ENCODE results near the gene DLGAP1. TPM values are rescaled to one million over a fixed set of nuclear protein-coding genes. Genes with fewer than 3 reads are reported as not detected.

The DLGAP1 gene
- total RNA-seq, 1 experiment from 2014 or later, result 23.2 TPM

DNA sequence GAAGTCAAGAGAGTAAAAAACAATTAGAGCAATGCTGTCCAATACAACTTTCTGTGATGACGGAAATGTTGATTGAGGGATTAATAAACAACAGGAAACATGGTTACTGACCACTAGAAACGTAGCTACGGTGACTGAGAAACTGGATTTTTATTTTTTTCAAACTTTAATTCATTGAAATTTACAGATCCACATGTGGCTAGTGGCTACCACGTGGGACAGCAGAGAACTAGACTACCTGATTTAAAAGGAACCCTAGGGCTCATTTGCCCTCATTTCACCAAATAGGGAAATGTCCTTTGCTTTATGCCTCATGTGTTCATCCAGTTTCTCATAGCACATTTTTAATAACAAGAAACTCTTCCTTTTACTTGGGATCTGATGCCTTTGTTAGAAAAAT is 592.1 kb downstream of the DLGAP1 start:
- no peak overlapping the region for H3K23ac ChIP-seq (ENCODE audit: insufficient read length, low read depth, low read length)
- H4K20me1 ChIP-seq (ENCODE audit: control insufficient read depth, insufficient read depth, insufficient read length), result no peaks in the 10 kb centered on the region
- H3K14ac ChIP-seq (ENCODE audit: insufficient read depth, low read length), result no peak overlapping the region
- H4K5ac ChIP-seq (ENCODE audit: insufficient read length, low read depth, low read length), result no peak overlapping the region
- no peak overlapping the region for H2AFZ ChIP-seq (ENCODE audit: low read length)
- H3K23me2 ChIP-seq (ENCODE audit: insufficient read length, low read depth, low read length, poor library complexity, severe bottlenecking), result no peaks in the 10 kb centered on the region
- H3T11ph ChIP-seq (ENCODE audit: low read length), result no peak overlapping the region
- H3K4me3 Mint-ChIP-seq, result no peak overlapping the region
- H3K27ac ChIP-seq (ENCODE audit: insufficient read length, low read depth, low read length), result no peak overlapping the region
- no peaks in the 10 kb centered on the region; a peak in 1 of 7 replicates for H3K36me3 Mint-ChIP-seq (ENCODE audit: insufficient read depth in 1 of 3, low read depth in 3 of 3)
- no peak overlapping the region for H2BK15ac ChIP-seq (ENCODE audit: low read depth, low read length)
- H3K9me3 Mint-ChIP-seq, result no peaks in the 10 kb centered on the region
- H2BK5ac ChIP-seq (ENCODE audit: insufficient read length, low read length), result no peak overlapping the region
- DNase-seq, result no peak
- no peak overlapping the region; a peak in 1 of 7 replicates for H3K27ac Mint-ChIP-seq
- no peak overlapping the region for H4K8ac ChIP-seq (replicated peaks; ENCODE audit: insufficient read length, low read depth, low read length)
- TF ChIP-seq, protein P1, sequence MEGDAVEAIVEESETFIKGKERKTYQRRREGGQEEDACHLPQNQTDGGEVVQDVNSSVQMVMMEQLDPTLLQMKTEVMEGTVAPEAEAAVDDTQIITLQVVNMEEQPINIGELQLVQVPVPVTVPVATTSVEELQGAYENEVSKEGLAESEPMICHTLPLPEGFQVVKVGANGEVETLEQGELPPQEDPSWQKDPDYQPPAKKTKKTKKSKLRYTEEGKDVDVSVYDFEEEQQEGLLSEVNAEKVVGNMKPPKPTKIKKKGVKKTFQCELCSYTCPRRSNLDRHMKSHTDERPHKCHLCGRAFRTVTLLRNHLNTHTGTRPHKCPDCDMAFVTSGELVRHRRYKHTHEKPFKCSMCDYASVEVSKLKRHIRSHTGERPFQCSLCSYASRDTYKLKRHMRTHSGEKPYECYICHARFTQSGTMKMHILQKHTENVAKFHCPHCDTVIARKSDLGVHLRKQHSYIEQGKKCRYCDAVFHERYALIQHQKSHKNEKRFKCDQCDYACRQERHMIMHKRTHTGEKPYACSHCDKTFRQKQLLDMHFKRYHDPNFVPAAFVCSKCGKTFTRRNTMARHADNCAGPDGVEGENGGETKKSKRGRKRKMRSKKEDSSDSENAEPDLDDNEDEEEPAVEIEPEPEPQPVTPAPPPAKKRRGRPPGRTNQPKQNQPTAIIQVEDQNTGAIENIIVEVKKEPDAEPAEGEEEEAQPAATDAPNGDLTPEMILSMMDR (conservative IDR thresholded peaks at IDR 0.05), result no peak
- no peak overlapping the region for H4K91ac ChIP-seq (ENCODE audit: insufficient read length, low read depth, low read length)
- peaks cover 6 to 7% of the 10 kb centered on the region in 2 experiments for H3K4me1 Mint-ChIP-seq
- no peak overlapping the region for H3K4ac ChIP-seq (ENCODE audit: low read depth, low read length)
- H3K18ac ChIP-seq (ENCODE audit: insufficient read length, low read depth, low read length), result no peak overlapping the region
- H3K79me1 ChIP-seq (ENCODE audit: insufficient read depth, low read depth, low read length, poor library complexity, severe bottlenecking), result no peaks in the 10 kb centered on the region
- H3K27me3 Mint-ChIP-seq (ENCODE audit: low read depth), result 0 out of 2 replicates have a peak, but pooled peaks cover 2% of the 10 kb centered on the region
- no peak overlapping the region for H3K9ac ChIP-seq (ENCODE audit: extremely low read depth, insufficient read length, low read length)
- no peaks in the 10 kb centered on the region for H3K27me3 ChIP-seq (ENCODE audit: insufficient read depth, low read length)
- no peaks in the 10 kb centered on the region for H3K79me2 ChIP-seq (ENCODE audit: insufficient read depth, low read length)
- H3K56ac ChIP-seq (ENCODE audit: insufficient read length, low read depth, low read length), result no peak overlapping the region
- H2BK120ac ChIP-seq (ENCODE audit: low read depth, low read length, poor library complexity, severe bottlenecking), result no peak overlapping the region
- no peaks in the 10 kb centered on the region for H3K9me3 ChIP-seq (ENCODE audit: control insufficient read depth, low read depth, low read length)
- no peaks in the 10 kb centered on the region for H3K4me1 ChIP-seq (ENCODE audit: insufficient read depth, low read length)
- H3K4me2 ChIP-seq (ENCODE audit: insufficient read depth, insufficient read length, low read length), result no peak overlapping the region
- no peak overlapping the region for H2AK5ac ChIP-seq (ENCODE audit: insufficient read length, low read length)
- H2BK20ac ChIP-seq (ENCODE audit: low read depth, low read length, poor library complexity, severe bottlenecking), result no peak overlapping the region
- WGBS (ENCODE audit: extremely low coverage, insufficient read length, low lambda C conversion rate), result no CpG with 5 or more reads among the region's 4 CpGs
- H2BK12ac ChIP-seq (ENCODE audit: insufficient read length, low read depth, low read length), result no peak overlapping the region
